ENCODE results near the gene FANCD2. TPM values are rescaled to one million over a fixed set of nuclear protein-coding genes. Genes with fewer than 3 reads are reported as not detected.
A peak's percentile ranks its signal among the peaks of the same experiment; 100 is the strongest.

FANCD2 gene
- total and polyA plus RNA-seq, 9 donors, result 2.0 to 4.3 (median 3.4) TPM

DNA sequence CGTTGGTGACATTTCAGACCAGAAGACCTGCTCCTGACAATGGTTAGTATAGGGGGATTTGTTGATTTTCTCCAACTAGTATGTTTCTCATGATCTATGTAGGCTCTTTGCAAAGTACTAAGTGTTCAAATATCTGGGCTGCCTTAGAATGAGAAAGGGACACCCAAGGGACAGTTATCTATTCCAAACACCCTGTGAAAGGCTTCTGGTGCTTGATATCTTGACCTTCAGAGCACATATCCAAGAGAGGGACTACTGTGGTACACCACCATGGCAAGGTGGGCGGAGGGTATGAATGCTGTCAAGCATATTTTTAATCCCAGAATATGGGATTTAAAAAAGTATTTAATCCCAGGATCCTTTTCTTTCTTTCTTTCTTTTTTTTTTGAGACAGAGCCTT is 80.7 kb downstream of the FANCD2 start:
- no peaks in the 10 kb centered on the region for H3K9me3 ChIP-seq
- TF ChIP-seq EP300 (IDR thresholded peaks at IDR 0.05), result no peak
- TF ChIP-seq, protein P1, sequence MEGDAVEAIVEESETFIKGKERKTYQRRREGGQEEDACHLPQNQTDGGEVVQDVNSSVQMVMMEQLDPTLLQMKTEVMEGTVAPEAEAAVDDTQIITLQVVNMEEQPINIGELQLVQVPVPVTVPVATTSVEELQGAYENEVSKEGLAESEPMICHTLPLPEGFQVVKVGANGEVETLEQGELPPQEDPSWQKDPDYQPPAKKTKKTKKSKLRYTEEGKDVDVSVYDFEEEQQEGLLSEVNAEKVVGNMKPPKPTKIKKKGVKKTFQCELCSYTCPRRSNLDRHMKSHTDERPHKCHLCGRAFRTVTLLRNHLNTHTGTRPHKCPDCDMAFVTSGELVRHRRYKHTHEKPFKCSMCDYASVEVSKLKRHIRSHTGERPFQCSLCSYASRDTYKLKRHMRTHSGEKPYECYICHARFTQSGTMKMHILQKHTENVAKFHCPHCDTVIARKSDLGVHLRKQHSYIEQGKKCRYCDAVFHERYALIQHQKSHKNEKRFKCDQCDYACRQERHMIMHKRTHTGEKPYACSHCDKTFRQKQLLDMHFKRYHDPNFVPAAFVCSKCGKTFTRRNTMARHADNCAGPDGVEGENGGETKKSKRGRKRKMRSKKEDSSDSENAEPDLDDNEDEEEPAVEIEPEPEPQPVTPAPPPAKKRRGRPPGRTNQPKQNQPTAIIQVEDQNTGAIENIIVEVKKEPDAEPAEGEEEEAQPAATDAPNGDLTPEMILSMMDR (IDR thresholded peaks at IDR 0.05), result no peak
- no peak for TF ChIP-seq POLR2A (IDR thresholded peaks at IDR 0.05)
- WGBS, 3 donors, result 76 to 87% (median 82%) methylated on average over 2 of the region's 2 CpGs
- no peak for DNase-seq
- intact Hi-C loops (cut with DNase I), result no loop called here
- H3K27me3 ChIP-seq, result no peaks in the 10 kb centered on the region
- no peak overlapping the region for H3K27ac ChIP-seq
- no peak overlapping the region for H3K4me3 ChIP-seq
- H3K4me1 ChIP-seq (ENCODE audit: insufficient read depth), result no peaks in the 10 kb centered on the region
- H3K36me3 ChIP-seq, result no peaks in the 10 kb centered on the region

- 50 to 69% (median 62%) methylated on average over 26 to 28 of the region's 28 CpGs for WGBS, 3 donors
- no peaks in the 10 kb centered on the region for H3K4me1 ChIP-seq (ENCODE audit: insufficient read depth)
- TF ChIP-seq POLR2A (IDR thresholded peaks at IDR 0.05) (no peak), EP300 (IDR thresholded peaks at IDR 0.05) (no peak)
- TF ChIP-seq, protein P1 (IDR thresholded peaks at IDR 0.05), result no peak
- no peaks in the 10 kb centered on the region for H3K9me3 ChIP-seq
- no peak for DNase-seq
- H3K27me3 ChIP-seq, result no peaks in the 10 kb centered on the region
- intact Hi-C loops (cut with DNase I), result no loop called here
- no peak within 1 kb of the TSS for H3K4me3 ChIP-seq
- H3K27ac ChIP-seq, result no peak within 1 kb of the TSS
- no peaks in the 10 kb centered on the region for H3K36me3 ChIP-seq
These were observed 81.9 kb downstream of the FANCD2 start, which contains the start of gene FANCD2OS for GRCh38 chr3:10108091-10108490. TSS of gene FANCD2OS (minus strand) at chr3:10108255. CDS start at chr3:10104774, 3,481 bp downstream.

DNA sequence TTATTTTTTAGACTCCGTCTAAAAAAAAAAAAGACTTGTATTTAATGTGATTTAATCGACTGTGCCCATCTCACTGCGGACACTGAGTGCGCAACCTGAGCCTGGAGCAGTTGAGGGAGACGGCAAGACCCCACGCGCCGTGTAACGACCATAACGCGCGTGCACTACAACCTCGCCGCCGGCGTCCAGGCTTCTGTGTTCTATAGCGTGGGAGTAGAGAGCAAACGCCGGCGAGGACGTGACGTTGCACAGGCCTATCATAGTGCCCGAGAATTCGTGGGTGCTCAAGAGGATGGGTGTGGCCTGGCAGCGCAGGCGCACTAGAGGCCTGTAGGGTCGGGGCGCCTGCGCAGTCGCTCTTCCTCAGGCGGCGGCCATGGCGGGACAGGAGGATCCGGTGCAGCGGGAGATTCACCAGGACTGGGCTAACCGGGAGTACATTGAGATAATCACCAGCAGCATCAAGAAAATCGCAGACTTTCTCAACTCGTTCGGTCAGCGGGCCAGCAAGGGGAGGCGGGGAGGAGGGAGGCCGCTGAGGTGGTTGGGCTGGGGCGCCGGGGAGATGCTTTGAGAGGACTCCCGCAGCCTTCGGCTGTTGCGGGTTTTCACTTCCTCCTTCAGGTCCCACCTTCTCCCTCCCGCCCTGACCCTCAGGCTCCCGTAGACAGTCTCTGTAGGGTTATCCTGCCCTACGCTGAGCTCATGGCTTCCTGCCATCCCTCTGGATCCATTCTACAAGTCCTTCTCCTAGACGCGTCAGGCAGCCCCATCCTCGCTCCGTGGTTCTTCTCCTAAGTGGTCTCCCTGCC is 89.3 kb downstream of the FANCD2 start, which contains the start of gene BRK1:
TSS of gene BRK1 (plus strand) at position 350 of the 812 bp plus-strand sequence. CDS start at position 377, 27 bp downstream.
- Histone ChIP-seq H3K4me1 (ENCODE audit: insufficient read depth) (peaks cover 6% of the 10 kb centered on the region), H3K36me3 (no peaks in the 10 kb centered on the region), H3K27me3 (no peaks in the 10 kb centered on the region), H3K27ac (peak within 1 kb of the TSS in 1 of 2 donors; percentile 53), H3K4me3 (peak within 1 kb of the TSS; percentile 86), H3K9me3 (no peaks in the 10 kb centered on the region)
- 0 to 1% (median 0%) methylated on average over 50 to 54 of the region's 54 CpGs for WGBS, 3 donors
- DNase-seq, result peak; percentile 93 to 96 (median 93)
- intact Hi-C loops (cut with DNase I), result no loop called here
- TF ChIP-seq, protein P1 (IDR thresholded peaks at IDR 0.05), result no peak
- TF ChIP-seq EP300 (IDR thresholded peaks at IDR 0.05), result no peak
- peak; percentile 73 for TF ChIP-seq POLR2A (IDR thresholded peaks at IDR 0.05)

- TF ChIP-seq, protein P1 (IDR thresholded peaks at IDR 0.05), result no peak
- no peak for TF ChIP-seq POLR2A (IDR thresholded peaks at IDR 0.05)
- TF ChIP-seq EP300 (IDR thresholded peaks at IDR 0.05), result no peak
- Histone ChIP-seq H3K9me3 (no peaks in the 10 kb centered on the region), H3K27me3 (no peaks in the 10 kb centered on the region), H3K36me3 (no peaks in the 10 kb centered on the region), H3K27ac (peak overlapping the region in 1 of 2 donors; percentile 53), H3K4me1 (ENCODE audit: insufficient read depth) (peaks cover 6% of the 10 kb centered on the region), H3K4me3 (peak overlapping the region; percentile 86)
- WGBS, 3 donors, result 0% methylated on average over 10 of the region's 10 CpGs
- DNase-seq, result no peak
- intact Hi-C loops (cut with DNase I), result no loop called here
These were observed 89.9 kb downstream of the FANCD2 start for GRCh38 chr3:10116138-10116460.
